GM23338 (cell line): ENCODE data around the gene DUSP10. TPM values are rescaled to one million over a fixed set of nuclear protein-coding genes. Genes with fewer than 3 reads are reported as not detected.

Source experiments
- ATAC-seq: fragments of 200-7000 bp; cut with Tn5 transposase; 3 replicates; pipeline ENCODE4 v1.9.1; 2020
- DNase-seq: peaks from one replicate; pipeline ENCODE4 v3.0.0-alpha.2; 2015; ENCODE audit warnings: low spot score
- H2AFZ ChIP-seq: fragments of 200-600 bp; sonication (generic); 2 replicates; pipeline ENCODE4 v1.8.0; 2016; ENCODE audit warnings: antibody characterized with exemption, mild to moderate bottlenecking, moderate library complexity
- H3F3A ChIP-seq: fragments of 200-600 bp; sonication (generic); replicated peaks from 2 replicates; pipeline ENCODE4 v1.8.0; 2017; ENCODE audit warnings: antibody characterized with exemption, mixed run types, low read depth
- H3K27ac ChIP-seq: fragments of 200-600 bp; sonication (generic); 2 replicates; pipeline ENCODE4 v1.6.1; 2016; ENCODE audit warnings: low read depth
- H3K27me3 ChIP-seq: fragments of 200-600 bp; sonication (generic); 2 replicates; pipeline ENCODE4 v1.8.0; 2016; ENCODE audit warnings: mild to moderate bottlenecking, mixed run types, moderate library complexity; ENCODE audit not compliant: insufficient read depth
- H3K36me3 ChIP-seq: fragments of 200-600 bp; sonication (generic); 2 replicates; pipeline ENCODE4 v1.8.0; 2016; ENCODE audit warnings: mild to moderate bottlenecking; ENCODE audit not compliant: insufficient read depth
- H3K4me1 ChIP-seq: fragments of 200-600 bp; sonication (generic); 2 replicates; pipeline ENCODE4 v1.8.0; 2016; ENCODE audit warnings: mild to moderate bottlenecking, moderate library complexity; ENCODE audit not compliant: insufficient read depth
- H3K4me2 ChIP-seq: fragments of 200-600 bp; sonication (generic); 2 replicates; pipeline ENCODE4 v1.7.1; 2017; ENCODE audit warnings: mixed run types
- H3K4me3 ChIP-seq: fragments of 200-600 bp; sonication (generic); 2 replicates; pipeline ENCODE4 v1.6.1; 2016; ENCODE audit warnings: mixed run types
- H3K79me2 ChIP-seq: fragments of 200-600 bp; sonication (generic); replicated peaks from 2 replicates; pipeline ENCODE4 v1.8.0; 2017; ENCODE audit warnings: mild to moderate bottlenecking; ENCODE audit not compliant: insufficient read depth
- H3K9me2 ChIP-seq: fragments of 200-600 bp; sonication (generic); 2 replicates; pipeline ENCODE4 v1.8.0; 2017; ENCODE audit not compliant: insufficient read depth
- H4K20me1 ChIP-seq: fragments of 200-600 bp; sonication (generic); replicated peaks from 2 replicates; pipeline ENCODE4 v1.8.0; 2017; ENCODE audit warnings: mild to moderate bottlenecking; ENCODE audit not compliant: insufficient read depth
- H3K27ac Mint-ChIP-seq: 2 replicates; pipeline ENCODE4 v1.8.0; 2020; ENCODE audit warnings: inconsistent platforms, mild to moderate bottlenecking, moderate library complexity, mixed read lengths
- H3K27me3 Mint-ChIP-seq: 3 replicates; pipeline ENCODE4 v1.8.0; 2022; ENCODE audit warnings: low read depth, mild to moderate bottlenecking, moderate library complexity, mixed read lengths, inconsistent platforms; ENCODE audit not compliant: insufficient read depth, poor library complexity
- H3K36me3 Mint-ChIP-seq: 3 replicates; pipeline ENCODE4 v1.8.0; 2021; ENCODE audit warnings: low read depth, mild to moderate bottlenecking, inconsistent platforms, moderate library complexity, mixed read lengths
- H3K4me1 Mint-ChIP-seq: 3 replicates; pipeline ENCODE4 v1.8.0; 2020; ENCODE audit warnings: mild to moderate bottlenecking, inconsistent platforms, mixed read lengths
- H3K4me3 Mint-ChIP-seq: 3 replicates; pipeline ENCODE4 v1.8.0; 2021; ENCODE audit warnings: moderate library complexity, mild to moderate bottlenecking, inconsistent platforms, mixed read lengths
- H3K9me3 Mint-ChIP-seq: 3 replicates; pipeline ENCODE4 v1.8.0; 2020; ENCODE audit warnings: moderate library complexity, mild to moderate bottlenecking, inconsistent platforms, mixed read lengths
- EZH2phosphoT487 ChIP-seq: fragments of 200-600 bp; sonication (generic); IDR thresholded peaks from one replicate; pipeline ENCODE4 v1.8.1; 2018; ENCODE audit warnings: antibody characterized with exemption; ENCODE audit not compliant: unreplicated experiment
- STAT1 ChIP-seq: IDR thresholded peaks from one replicate; pipeline ENCODE4 v1.6.1; 2016; ENCODE audit warnings: antibody characterized with exemption; ENCODE audit not compliant: unreplicated experiment
- ZNF114 ChIP-seq: fragments of 250-450 bp; sonication (Bioruptor Pico); IDR thresholded peaks from 2 replicates; pipeline ENCODE4 v1.5.0; 2020; ENCODE audit warnings: mild to moderate bottlenecking, moderate library complexity
- ZNF331 ChIP-seq: fragments of 250-450 bp; sonication (Bioruptor Pico); IDR thresholded peaks from 2 replicates; pipeline ENCODE4 v1.5.0; 2020; ENCODE audit warnings: low read depth, mild to moderate bottlenecking, moderate library complexity
- polyA plus RNA-seq: library from polyadenylated mRNA; unstranded; fragments of >200 nt; fragmentation: Nextera tagmentation; extraction: Ambion mirVana; gene quantifications from 2 replicates; pipeline ENCODE4 v1.2.1, GENCODE V29; 2016
- total RNA-seq: library from RNA; depleted of rRNA; stranded (reverse); fragments of >200 nt; shearing (Covaris generic); gene quantifications from 2 replicates; pipeline ENCODE4 v1.2.3, GENCODE V29; 2014
- TF ChIP-seq, protein P1 (sequence below): IDR thresholded peaks from one replicate; pipeline ENCODE4 v1.6.1; 2018; ENCODE audit warnings: antibody characterized with exemption; ENCODE audit not compliant: unreplicated experiment
- TF ChIP-seq, protein P2 (sequence below), 2 experiments: fragments of 200-600 bp in 1 of 2; sonication (generic) in 1 of 2; conservative IDR thresholded peaks; 2 replicates each; pipeline versions ENCODE4 v1.5.1 to v1.6.1; 2016 to 2017; ENCODE audit warnings: antibody characterized with exemption in 2 of 2, low read depth in 2 of 2, mild to moderate bottlenecking in 2 of 2, moderate library complexity in 1 of 2

The DUSP10 gene
- total and polyA plus RNA-seq, 2 experiments from 2014 or later = 1.5 to 1.6 TPM

DNA sequence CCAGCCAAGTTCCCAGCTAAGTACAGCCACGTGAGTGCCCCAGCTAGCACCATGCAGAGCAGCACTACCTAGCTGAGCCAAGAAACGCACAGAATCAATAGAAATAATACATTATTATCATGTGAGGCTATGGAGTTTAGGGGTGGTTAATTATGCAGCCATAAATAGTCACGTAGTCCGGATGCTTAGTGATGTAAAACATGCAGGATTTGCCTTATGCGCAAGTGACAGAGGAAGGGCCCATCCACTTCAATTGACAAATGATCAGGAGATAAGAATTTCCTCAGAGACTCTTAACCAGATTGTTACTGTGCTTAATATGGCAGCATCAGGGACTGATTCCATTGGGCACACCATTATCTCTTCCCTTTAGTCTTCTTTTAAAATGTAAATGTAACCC is 44.8 kb upstream of the DUSP10 start (continued):
- TF ChIP-seq, protein P1, sequence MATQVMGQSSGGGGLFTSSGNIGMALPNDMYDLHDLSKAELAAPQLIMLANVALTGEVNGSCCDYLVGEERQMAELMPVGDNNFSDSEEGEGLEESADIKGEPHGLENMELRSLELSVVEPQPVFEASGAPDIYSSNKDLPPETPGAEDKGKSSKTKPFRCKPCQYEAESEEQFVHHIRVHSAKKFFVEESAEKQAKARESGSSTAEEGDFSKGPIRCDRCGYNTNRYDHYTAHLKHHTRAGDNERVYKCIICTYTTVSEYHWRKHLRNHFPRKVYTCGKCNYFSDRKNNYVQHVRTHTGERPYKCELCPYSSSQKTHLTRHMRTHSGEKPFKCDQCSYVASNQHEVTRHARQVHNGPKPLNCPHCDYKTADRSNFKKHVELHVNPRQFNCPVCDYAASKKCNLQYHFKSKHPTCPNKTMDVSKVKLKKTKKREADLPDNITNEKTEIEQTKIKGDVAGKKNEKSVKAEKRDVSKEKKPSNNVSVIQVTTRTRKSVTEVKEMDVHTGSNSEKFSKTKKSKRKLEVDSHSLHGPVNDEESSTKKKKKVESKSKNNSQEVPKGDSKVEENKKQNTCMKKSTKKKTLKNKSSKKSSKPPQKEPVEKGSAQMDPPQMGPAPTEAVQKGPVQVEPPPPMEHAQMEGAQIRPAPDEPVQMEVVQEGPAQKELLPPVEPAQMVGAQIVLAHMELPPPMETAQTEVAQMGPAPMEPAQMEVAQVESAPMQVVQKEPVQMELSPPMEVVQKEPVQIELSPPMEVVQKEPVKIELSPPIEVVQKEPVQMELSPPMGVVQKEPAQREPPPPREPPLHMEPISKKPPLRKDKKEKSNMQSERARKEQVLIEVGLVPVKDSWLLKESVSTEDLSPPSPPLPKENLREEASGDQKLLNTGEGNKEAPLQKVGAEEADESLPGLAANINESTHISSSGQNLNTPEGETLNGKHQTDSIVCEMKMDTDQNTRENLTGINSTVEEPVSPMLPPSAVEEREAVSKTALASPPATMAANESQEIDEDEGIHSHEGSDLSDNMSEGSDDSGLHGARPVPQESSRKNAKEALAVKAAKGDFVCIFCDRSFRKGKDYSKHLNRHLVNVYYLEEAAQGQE = no peak
- TF ChIP-seq STAT1 = no peak
- no peak for TF ChIP-seq EZH2phosphoT487
- no peak for TF ChIP-seq ZNF331 (CRISPR knock-in tag)
- TF ChIP-seq, protein P2, sequence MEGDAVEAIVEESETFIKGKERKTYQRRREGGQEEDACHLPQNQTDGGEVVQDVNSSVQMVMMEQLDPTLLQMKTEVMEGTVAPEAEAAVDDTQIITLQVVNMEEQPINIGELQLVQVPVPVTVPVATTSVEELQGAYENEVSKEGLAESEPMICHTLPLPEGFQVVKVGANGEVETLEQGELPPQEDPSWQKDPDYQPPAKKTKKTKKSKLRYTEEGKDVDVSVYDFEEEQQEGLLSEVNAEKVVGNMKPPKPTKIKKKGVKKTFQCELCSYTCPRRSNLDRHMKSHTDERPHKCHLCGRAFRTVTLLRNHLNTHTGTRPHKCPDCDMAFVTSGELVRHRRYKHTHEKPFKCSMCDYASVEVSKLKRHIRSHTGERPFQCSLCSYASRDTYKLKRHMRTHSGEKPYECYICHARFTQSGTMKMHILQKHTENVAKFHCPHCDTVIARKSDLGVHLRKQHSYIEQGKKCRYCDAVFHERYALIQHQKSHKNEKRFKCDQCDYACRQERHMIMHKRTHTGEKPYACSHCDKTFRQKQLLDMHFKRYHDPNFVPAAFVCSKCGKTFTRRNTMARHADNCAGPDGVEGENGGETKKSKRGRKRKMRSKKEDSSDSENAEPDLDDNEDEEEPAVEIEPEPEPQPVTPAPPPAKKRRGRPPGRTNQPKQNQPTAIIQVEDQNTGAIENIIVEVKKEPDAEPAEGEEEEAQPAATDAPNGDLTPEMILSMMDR (conservative IDR thresholded peaks at IDR 0.05; ENCODE audit: low read depth in 2 of 2) = no peak

DNA sequence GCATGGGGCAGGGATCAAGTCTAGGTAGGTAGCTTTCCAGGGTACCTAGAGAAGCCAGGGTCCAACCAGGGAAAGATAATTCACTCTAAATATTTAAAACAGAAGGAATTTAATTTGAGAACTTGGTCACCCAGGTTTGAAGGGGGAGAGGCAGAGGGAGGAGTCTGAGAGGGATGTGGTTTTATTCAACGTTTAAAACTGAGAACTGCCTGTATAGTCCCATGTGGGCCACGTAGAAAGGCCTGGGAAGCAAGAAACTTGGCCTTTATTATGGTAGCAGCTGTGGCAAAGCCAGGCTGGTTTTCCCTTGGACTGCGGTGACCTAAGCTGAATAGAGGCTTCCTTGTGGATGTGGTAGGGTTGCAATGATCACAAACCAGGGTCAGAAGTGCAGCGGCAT is 42.0 kb upstream of the DUSP10 start:
- Histone ChIP-seq H4K20me1 (no peaks in the 10 kb centered on the region), H3K4me2 (no peak overlapping the region), H3F3A (no peaks in the 10 kb centered on the region), H3K4me1 (0 out of 2 replicates have a peak, but pooled peaks cover 6% of the 10 kb centered on the region), H3K9me2 (peaks cover 4% of the 10 kb centered on the region), H3K36me3 (no peaks in the 10 kb centered on the region), H3K4me3 (no peak overlapping the region), H2AFZ (no peak overlapping the region), H3K79me2 (no peaks in the 10 kb centered on the region), H3K27ac (no peak overlapping the region), H3K27me3 (no peaks in the 10 kb centered on the region)
- DNase-seq (no peak), ATAC-seq (no peak)
- H3K9me3 Mint-ChIP-seq = no peaks in the 10 kb centered on the region
- H3K27ac Mint-ChIP-seq = no peak overlapping the region
- H3K4me3 Mint-ChIP-seq = no peak overlapping the region
- H3K36me3 Mint-ChIP-seq = no peaks in the 10 kb centered on the region
- TF ChIP-seq, protein P2 (conservative IDR thresholded peaks at IDR 0.05; ENCODE audit: low read depth in 2 of 2) = no peak
- TF ChIP-seq, protein P1 = no peak
- TF ChIP-seq ZNF114 (CRISPR knock-in tag) = no peak
- H3K4me1 Mint-ChIP-seq = peaks cover 8% of the 10 kb centered on the region
- peaks cover 1% of the 10 kb centered on the region for H3K27me3 Mint-ChIP-seq
